Measurements from ENCODE around the gene ULBP1.
"Not testable (repeated sequence)": the region's sequence is repeated elsewhere in the genome, so short reads cannot be mapped to it uniquely, and the experiment has no call there.

The ULBP1 gene

DNA sequence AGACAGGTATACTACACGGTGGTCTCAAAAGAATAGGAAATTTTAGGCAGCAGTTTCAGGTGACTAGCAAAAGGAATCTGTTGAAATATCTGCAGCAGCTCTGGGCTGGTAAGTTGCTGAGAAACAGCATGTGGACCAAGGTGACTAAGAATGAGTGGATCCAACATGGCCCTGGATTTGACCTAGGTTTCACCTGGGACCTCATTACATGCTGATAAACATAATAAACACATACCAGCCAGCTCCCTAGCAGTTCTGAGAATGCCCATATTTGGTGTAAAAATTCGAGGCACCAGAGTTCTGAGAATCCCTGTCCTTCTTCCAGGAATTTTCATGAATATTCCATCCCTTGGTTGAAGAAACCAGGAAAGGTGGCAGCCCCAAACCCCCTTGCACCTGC is 10.4 kb upstream of the ULBP1 start:
- DNase-seq (ENCODE audit: low spot score): not testable (repeated sequence)

GRCh38 chr6:149953934-149954327 is 9.8 kb upstream of the ULBP1 start:
- DNase-seq (ENCODE audit: low spot score): not testable (repeated sequence)

DNA sequence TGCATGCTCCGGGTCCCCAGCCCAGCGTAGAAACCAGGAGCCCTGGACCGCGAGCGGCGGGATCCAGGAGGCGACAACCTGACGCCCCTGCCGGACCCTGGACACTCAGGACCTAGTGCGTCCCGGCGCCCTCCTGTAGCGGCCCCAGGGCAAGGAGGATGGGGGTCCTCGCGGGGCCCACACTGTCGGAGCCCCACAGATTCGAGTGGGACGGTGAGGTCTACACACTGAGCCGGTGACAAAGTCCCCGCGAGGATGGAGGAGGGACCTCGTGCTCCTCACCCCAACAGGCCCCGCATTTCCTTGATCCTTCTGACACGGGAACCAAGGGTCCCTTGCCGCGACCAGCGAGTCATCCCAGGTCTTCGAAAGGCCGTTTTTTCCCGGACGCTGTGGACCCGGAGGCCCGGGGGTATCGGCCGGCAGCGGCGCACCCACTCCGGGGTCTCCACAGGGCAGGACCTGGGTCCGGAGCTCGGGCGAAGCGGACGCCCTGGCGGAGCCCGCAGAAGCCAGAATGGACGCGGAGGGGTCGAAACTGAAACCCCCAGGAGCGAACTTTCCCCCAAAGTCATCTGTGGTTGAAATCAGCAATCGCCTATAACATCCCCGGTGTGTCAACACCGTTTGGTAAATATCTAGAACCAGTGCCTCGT is 9.3 kb upstream of the ULBP1 start:
- DNase-seq (ENCODE audit: low spot score): not testable (repeated sequence)

DNA sequence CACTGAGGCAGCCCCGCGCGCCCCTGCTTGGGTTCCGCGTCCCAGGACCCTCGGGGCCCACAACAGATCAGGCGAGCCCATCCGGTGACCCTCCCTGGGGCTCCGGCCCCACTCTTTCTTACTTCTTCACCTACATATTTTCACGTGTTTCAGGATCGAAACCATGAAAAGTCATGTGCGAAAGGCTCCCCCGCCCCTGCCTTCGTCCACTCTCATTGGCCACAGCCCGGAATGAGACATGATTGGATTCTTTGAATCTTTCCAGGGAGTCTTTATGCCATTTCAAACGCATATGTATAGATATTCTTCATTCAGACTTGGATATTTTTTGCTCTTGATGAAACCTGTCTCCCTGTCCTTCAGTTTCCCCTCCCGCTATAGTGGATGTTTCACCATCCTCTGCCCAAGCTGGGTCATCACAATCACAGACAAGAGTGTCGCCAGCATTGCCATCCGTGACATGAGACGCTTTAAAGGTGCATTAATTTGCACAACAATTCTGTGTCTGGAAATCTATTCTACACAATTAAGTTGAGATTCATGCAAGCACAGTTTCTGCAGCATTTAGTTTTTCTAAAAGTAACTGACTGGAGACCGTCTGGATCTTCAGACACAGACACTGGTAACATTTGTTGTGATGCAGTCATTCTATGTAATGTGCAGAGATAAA is 8.6 kb upstream of the ULBP1 start:
- not testable (repeated sequence) for DNase-seq (ENCODE audit: low spot score)

DNA sequence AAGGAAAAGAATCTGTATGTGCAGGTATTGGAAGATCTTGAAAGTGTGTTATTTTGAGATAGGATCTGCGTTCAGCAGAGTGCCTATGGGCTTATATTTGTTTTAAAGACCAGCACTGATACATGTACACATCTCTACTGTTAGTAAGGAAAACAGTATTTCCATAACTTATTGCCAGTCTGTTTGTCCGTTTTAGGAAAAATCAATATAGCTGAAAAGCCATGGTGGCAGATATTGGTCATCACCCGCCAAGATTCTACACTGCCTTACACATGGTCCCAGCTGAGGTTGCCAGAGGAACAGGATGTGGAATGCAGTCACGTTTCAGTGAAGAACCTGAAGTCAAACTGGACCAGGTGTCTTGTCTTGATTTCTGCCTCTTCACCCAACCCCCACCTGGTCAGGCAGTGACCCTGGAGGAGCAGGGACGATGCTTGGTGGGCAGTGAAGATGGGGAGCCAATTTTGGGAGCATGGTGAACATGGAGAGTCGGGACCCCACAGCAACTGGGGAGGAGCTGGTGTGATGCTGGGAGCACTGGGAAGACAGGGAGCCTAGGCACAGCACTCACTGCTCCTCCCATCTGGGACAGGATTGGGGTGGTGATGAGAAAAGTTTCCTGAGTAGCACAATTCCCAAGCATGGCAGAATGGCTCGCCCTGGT is 8.0 kb upstream of the ULBP1 start:
- not testable (repeated sequence) for DNase-seq (ENCODE audit: low spot score)

DNA sequence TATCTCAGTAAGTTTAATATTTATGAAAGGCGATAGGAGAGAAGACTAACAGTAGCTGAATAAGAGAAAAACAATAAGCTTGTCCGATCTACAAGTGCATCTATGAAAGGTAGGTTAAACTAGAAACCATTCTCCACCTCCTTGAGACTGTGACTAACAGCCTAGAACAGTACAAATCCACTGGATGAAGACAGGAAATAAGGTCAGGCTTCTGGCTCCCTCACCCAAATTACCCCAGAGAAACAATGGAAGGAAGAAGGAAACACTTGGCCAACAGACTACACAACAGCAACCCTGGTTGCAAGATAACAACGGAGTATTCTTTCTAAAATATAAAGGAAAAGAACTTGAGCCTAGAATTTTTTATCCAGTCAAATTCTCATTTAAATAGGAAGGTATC is 5.6 kb upstream of the ULBP1 start:
- not testable (repeated sequence) for DNase-seq (ENCODE audit: low spot score)

GRCh38 chr6:149959806-149960205 is 3.9 kb upstream of the ULBP1 start:
- not testable (repeated sequence) for DNase-seq (ENCODE audit: low spot score)

DNA sequence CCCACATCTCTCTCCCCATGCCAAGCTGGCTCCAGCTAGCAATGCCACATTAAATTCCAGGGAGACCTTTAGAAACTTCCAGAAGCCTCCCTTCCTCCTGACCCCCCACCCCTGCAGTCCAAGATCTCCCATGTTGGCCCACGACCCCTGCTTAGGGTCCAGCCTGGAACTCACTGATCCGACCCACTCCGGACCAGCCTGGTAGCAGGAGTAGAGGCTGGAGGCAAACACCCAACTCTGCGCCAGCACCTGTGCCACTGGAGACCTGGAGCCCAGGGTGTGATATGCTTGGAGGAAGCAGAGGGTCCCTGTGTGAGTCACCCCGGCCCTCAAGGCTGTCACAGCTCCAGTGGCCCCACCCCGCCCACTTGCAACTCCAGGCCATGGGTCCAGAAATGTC is 3.3 kb upstream of the ULBP1 start:
- DNase-seq (ENCODE audit: low spot score): no peak

DNA sequence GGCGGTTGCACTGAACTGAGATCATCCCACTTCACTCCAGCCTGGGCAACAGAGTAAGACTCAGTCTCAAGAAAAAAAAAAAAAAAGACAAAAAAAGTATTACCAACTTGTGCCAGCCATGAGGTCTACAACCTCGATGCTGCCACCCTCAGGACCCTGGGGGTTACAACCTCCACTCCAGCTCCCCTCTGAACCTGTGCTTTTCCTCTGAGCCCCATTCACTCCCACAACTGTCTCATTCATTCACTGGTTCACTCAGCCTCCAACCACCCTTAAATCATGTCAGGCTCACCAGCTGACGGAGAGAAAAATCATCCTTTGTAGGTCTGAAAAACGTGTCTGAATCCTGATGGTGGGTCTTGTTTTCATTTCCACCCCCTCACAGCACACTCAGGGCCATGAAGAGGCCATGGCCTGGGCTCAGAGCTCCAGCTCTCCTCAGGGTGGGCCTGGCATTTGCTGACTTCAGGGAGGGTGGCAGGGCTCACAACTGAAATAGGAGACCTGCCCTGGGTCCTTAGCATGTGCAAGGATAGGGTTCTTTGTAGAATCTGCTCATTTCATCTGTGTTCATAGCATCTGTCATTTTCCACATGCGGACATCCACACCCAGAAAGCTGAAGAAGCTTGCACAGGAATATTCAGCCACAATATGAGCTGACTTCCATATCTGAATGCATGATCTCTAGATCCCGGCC is 1.9 kb upstream of the ULBP1 start:
- no peak for DNase-seq (ENCODE audit: low spot score)

DNA sequence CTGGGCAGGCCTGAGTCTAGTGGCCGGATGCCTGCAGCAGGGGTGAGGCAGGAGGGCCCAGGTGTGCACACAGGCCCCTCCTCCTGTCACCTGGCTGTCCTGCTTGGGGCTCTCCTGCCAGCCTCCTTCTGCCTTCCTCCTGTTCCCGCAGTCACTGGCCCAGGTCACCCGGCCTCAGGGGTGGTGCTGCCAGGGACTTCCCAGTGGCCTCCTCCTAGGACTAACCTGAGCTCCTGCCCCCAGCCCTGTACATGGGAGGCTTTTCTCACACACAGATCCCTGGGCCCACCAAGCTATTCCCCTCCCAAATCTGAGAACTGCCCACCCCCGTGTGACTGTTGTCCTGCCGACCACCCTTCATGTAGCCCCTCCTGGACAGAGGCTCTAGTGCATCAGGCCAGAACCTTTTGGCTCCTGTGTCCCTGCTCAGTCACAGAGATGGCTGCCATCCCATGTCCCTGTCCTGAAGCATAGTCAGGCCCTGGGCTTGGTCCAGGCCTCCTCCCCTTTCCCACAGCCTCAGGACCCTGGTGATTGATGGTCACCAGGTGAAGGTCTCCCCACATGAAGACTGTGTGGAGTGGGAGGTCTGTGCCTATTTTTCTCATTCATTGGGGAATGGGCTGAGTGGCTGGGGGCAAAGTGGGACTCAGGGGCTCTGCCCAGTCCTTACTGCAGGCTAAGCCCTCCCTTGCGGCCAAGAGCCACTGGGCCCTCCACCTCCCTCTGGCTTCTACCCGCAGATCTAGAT is 1.1 kb upstream of the ULBP1 start:
- no peak for DNase-seq (ENCODE audit: low spot score)

GRCh38 chr6:149963212-149963461 is 606 bp upstream of the ULBP1 start:
- no peak for DNase-seq (ENCODE audit: low spot score)

DNA sequence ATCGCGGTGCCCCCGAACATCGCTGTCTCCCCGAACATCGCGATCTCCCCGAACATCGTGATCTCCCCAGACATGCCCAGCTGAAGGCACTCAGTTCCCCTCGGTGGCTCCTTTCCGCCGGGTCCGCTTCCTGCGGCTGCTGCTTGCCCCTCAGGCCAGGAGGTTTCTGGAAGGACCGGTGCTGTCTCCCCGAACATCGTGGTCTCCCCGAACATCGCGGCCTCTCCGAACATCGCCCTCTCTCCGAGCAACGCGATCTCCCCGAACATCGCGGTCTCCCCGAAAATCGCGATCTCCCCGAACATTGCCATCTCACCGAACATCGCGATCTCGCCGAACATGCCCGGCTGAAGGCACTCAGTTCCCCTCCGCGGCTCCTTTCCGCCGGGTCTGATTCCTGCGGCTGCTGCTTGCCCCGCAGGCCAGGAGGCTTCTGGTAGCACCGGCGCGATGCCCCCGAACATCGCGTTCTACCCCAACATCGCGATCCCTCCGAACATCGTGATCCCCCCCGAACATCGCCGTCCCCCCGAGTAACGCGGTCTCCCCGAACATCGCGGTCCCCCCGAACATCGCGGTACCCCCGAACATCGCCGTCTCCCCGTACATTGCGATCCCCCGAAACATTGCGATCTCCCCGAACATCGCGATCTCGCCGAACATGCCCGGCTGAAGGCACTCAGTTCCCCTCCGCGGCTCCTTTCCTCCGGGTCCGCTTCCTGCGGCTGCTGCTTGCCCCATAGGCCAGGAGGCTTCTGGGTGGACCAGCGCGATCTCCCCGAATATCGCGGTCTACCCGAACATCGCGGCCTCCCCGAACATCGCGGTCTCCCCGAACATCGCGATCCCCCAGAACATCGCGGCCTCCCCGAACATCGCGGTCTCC is 808 bp downstream of the ULBP1 start:
- no peak for DNase-seq (ENCODE audit: low spot score)

DNA sequence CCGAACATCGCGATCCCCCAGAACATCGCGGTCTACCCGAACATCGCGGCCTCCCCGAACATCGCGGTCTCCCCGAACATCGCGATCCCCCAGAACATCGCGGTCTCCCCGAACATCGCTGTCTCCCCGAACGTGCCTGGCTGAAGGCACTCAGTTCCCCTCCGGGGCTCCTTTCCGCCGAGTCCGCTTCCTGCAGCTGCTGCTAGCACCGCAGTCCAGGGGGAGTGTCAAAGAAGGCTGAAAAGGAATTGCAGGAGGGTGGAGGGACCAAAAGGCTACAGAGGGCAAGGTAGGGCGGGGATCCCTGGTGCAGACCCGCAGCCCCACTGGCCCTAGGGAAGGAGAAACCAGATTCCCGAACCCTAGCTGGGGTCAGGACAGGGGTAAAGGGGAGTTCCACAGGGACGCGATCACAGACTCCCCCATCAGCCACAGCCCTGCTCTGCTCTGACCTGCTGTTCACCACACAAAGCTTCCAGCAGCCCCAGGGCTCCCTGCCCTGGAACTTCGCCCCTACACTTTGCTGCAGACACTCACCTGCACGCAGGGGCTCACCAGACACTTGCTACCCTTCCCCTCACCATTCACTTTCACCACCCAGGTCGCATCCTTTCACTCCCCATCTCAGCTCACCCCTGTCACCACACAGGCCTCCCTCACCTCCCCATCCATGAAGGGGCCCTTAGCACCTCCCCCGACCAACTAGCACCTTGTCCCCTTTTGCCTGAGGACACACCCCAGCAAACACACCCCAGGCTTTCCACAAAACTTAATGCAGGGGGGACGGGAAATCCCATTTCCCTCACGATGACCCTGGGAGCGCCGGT is 1.7 kb downstream of the ULBP1 start:
- no peak for DNase-seq (ENCODE audit: low spot score)

GRCh38 chr6:149966319-149966718 is 2.6 kb downstream of the ULBP1 start:
- not testable (repeated sequence) for DNase-seq (ENCODE audit: low spot score)

DNA sequence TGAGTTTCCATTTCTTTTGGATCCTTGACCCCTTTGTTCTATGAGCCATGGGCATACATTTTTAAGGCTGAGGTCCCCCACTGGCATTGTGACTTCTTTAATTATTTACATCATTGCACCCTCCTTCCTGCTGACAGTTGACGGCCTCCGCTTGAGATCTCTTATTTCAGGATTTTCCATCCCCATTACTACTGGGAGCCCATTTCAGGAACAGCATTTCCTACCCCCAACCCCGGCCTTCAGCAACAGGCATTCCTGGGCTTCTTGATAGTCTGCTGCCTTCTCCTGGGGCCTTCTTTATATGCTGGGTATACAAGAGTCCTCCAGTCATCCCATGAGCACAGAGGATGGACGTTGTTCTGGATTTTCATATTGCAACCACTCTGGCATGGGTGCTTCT is 3.8 kb downstream of the ULBP1 start:
- DNase-seq (ENCODE audit: low spot score): no peak

GRCh38 chr6:149967999-149968398 is 4.3 kb downstream of the ULBP1 start:
- DNase-seq (ENCODE audit: low spot score): not testable (repeated sequence)

DNA sequence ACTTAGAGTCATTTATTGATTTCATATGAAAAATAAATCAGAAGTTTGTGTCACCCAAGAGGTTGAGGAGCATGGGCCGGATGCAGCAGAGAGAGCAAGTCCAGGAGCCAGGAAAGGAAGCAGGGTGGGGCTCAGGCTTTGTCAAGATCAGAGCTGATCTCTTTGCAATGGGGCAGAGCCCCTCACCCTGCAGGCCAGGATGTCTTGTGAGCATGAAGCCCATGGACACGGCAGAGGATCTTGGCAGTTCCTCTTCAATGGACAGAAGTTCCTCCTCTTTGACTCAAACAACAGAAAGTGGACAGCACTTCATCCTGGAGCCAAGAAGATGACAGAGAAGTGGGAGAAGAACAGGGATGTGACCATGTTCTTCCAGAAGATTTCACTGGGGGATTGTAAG is 5.2 kb downstream of the ULBP1 start:
- DNase-seq (ENCODE audit: low spot score): not testable (repeated sequence)

DNA sequence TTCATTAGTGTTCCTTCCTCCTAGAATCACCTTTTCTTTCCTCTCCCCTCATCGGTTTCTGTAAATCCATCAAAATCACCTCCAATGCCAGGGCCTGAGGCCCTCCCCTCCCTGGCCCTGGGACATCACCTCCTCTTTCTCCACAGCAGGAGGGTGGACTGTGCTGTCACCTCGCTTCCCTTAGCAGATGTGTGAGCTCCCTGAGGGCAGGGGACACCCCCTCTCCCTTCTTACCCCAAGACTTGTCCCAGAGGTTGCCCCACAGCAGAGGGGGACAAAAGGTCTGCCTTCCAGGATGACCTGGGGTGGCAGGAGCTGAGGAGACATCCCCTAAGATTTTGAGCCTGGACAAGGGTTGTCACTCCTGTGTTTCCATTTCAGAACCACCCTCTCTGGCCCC is 5.9 kb downstream of the ULBP1 start:
- DNase-seq (ENCODE audit: low spot score): no peak

DNA sequence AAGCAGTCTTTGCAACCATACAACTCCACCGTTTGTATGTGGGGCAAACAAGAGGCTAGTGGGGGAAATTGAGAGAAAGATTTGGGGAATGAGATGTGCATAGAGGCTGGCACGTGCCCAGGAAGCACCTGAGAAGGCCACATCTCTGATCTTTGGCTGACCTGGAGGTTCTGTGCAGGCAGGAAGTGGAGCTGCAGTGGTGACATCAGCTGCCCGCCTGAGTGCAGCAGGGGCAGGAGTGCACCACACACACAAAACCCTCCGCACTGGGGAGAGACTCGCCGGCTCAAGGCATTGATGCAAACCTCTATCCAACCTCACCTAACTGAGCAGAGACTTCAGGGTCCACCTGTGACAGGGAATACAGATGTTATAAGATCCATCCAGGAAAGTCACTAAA is 10.7 kb downstream of the ULBP1 start:
- not testable (repeated sequence) for DNase-seq (ENCODE audit: low spot score)

GRCh38 chr6:149974825-149975224 is 11.1 kb downstream of the ULBP1 start:
- no peak for DNase-seq (ENCODE audit: low spot score)

Data from globus pallidus (tissue), 1 donor.